Effector CD4-positive, alpha-beta T cell (primary cell): ENCODE data around the gene KLK8.
"Not testable (repeated sequence)": the region's sequence is repeated elsewhere in the genome, so short reads cannot be mapped to it uniquely, and the experiment has no call there.

Experiments used
- DNase-seq: peaks from one replicate; pipeline ENCODE4 v3.0.0-alpha.2; 2020

KLK8 gene

GRCh38 chr19:50981587-50982146 is 19.7 kb downstream of the KLK8 start:
- DNase-seq: no peak

DNA sequence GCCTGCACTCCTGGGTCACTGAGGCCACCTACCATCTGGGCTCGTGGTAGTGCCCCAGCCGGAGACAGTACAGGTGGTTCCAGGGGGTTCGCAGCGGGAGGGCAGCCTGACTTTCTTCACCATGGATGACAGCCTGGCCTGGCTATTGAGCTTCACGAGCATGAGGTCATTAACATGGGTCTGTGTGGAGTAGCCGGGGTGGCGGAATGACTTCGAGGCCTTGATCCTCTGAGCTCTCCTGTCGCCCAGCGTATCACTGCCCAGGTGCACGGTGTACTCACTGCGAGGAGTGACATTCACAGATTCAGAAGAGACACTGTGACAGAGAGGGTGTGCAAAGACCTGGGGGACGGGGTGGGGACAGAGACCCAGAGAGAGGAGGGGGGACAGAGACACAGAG is 21.2 kb downstream of the KLK8 start:
- no peak for DNase-seq

DNA sequence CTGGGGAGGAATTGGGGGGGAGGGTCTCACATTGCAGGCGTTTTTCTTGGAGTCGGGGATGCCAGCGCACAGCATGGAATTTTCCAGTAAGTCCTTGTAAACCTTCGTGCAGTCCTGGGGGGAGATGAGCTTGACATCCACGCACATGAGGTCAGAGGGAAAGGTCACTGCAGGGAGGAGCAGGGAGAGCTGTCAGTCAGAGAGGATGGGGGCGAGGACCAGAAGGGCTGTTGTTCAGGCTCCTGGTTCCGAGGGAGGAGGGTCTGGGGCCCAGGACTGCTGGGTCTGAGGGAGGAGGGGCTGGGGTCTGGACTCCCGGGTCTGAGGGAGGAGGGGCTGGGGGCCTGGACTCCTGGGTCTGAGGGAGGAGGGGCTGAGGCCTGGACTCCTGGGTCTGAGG is 21.6 kb downstream of the KLK8 start:
- DNase-seq: no peak

DNA sequence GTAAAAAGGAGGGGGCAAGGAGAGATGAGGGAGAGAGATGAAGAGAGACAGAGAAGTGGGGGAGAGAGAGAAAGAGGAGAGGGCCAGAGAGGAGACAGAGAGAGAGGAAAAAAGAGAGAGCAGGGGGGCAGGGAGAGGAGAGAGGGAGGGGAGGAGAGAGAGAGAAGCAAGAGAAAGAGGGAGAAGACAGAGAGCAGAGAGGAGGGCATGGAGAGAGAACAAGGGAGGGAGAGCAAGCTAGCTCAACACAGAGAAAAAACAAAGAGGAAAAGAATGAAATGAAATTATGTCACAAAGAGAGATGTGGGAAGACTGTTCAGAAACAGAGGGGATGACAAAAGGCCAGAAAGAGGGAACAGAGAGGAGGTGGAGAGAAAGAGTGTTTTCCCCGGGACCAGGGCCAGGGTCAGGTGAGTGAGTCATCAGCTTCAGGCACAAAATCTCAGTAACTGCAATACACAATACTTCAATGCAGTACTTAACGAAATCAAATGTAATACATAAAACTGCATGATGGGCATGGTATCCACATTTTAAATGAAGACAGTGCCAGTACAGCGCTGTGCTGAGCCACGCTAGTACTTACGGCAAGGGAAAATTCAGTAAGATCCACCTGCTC is 22.5 kb downstream of the KLK8 start:
- no peak for DNase-seq

- DNase-seq: no peak
Measured at GRCh38 chr19:50977626-50978025, 23.8 kb downstream of the KLK8 start.

GRCh38 chr19:50975766-50976165 is 25.6 kb downstream of the KLK8 start:
- no peak for DNase-seq

DNA sequence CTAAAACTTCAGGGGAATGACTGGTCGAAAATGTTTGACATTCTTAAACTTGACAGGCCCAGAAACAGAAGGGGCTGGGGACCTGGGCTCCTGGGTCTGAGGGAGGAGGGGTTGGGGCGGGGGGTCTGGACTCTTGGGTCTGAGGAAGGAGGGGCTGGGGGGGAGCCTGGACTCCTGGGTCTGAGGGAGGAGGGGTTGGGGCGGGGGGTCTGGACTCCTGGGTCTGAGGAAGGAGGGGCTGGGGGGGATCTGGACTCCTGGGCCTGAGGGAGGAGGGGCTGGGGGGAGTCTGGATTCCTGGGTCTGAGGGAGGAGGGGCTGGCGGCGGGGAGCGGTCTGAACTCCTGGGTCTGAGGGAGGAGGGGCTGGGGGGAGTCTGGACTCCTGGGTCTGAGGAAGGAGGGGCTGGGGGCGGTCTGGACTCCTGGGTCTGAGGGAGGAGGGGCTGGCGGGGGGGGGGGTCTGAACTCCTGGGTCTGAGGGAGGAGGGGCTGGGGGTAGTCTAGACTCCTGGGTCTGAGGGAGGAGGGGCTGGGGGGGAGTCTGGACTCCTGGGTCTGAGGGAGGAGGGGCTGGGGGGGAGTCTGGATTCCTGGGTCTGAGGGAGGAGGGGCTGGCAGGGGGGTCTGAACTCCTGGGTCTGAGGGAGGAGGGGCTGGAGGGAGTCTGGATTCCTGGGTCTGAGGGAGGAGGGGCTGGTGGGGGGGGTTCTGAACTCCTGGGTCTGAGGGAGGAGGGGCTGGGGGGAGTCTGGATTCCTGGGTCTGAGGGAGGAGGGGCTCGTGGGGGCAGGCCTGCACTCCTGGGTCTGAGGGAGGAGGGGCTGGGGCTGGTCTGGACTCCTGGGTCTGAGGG is 26.5 kb downstream of the KLK8 start:
- no peak for DNase-seq

DNA sequence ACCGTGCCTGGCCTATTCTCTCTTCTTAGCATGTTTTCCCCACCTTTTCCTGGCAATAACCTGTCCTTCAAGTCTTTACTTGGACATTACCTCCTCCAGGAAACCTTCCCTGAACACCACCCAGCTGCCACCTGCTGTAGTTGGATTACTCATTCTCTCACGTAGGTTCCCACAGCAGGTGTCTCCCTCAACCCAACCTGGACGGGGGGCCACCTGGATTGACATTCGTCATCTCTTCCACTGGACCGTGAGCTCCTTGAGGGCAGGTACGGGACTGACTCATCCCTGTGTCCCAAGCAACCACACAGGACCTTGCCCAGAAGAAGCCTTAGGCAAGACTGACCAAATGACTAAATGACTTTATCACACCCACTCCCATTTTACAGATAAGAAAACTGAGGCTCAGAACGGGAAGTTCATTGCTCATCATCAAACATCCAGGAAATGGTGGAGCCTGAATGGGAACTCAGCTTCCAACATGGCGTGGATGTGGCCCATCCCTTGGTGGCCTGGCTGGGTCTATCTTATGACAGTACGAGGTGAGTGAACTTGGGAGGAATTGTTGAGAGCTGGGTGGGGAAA is 28.5 kb downstream of the KLK8 start:
- DNase-seq: no peak

DNA sequence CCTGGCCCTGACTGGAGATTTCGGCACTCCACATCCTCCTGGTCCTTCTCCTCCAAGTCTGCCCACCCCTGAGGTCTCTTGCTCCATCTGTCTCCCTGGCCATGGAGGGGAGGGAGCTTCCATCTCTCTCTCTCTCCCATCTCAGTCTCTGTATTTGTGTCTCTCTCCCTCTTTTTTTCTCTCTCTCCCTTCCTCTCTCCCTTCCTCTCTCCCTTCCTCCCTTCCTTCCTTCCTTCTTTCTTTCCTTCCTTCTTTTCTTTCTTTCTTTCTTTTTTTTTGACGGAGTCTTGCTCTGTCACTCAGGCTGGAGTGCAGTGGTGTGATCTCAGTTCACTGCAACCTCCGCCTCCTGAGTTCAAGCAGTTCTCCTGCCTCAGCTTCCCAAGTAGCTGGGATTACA is 31.6 kb downstream of the KLK8 start:
- DNase-seq: not testable (repeated sequence)

DNA sequence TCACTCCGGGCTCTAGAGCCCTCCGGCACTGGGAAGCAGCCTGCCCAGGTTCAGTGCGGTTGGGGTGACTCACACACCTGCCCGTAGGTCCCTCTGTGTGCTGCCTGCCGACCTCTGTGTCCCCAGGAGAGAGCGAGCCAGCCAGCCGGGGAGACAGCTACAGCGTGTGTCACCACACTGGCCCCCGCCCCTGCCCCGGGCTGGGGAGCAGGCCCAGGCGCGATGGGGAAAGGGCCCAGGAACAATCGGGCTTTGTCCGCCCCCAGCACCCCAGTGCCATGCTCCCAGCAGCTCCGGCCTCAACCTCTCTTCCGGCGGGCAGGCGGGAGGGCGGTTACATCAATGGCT is 32.0 kb downstream of the KLK8 start, which contains the start of gene KLK6:
Gene KLK6, minus strand, starts transcription at position 179 of the 348 bp plus-strand sequence. CDS start 1,487 bp downstream, outside the sequence.
- DNase-seq: no peak

- DNase-seq: no peak
Measured at GRCh38 chr19:50968716-50969412, 32.5 kb downstream of the KLK8 start.

- no peak for DNase-seq
Measured at GRCh38 chr19:50967929-50968715, 33.3 kb downstream of the KLK8 start.

DNA sequence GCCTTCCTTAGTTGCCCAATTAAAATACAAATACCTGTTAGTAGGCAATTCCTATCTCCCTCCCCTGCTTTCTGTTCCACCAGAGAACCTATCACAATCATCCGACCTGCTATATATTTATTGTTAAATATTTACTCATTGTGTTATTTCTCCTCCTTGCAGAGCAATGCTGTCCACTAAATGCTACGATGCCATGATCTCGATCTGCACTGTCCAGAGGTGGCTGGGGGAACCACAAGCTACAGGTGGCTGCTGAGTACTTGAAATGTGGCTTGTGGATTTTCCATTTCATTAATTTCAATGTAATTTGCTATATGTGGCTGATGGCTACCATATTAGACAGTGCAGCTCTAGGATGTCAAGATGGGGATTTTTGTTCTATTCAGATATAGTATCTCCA is 37.1 kb downstream of the KLK8 start:
- DNase-seq: no peak

DNA sequence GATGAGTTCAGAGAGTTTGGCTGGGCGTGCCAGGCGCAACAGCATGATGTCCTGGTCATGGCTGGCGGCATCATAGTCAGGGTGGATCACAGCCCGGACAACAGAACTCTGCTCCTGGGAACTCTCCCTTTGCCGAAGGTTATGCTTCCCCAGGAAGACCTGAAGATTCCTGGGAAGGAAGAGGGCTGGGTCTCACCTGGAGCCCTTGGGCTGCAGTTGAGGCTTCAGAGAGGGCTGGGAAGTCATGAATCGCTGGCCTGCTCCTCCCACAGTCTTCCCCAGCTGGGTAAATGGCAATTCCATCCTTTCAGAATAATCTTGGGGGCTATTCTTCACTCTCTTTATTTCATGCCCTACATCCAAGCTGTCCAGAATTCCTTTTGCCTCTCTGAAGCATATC is 38.0 kb downstream of the KLK8 start:
- no peak for DNase-seq

DNA sequence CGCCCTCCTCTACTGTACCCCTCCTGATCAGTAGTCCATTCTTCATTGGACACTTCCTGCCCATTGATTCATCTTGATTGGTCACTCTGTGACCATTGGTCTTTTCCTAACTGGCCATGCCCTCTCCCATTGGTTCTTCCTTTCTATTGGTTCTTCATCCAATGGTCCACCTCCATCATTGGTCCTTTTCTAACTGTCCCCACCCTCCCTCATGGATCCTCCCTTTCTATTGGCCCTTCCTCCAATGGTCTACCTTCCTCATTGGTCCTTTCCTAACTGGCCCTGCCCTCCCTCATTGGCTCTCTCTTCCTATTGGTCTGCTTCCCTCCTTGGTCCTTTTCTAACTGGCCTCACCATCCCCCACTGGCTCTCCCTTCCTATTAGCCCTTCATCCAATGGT is 39.2 kb downstream of the KLK8 start:
- DNase-seq: no peak

DNA sequence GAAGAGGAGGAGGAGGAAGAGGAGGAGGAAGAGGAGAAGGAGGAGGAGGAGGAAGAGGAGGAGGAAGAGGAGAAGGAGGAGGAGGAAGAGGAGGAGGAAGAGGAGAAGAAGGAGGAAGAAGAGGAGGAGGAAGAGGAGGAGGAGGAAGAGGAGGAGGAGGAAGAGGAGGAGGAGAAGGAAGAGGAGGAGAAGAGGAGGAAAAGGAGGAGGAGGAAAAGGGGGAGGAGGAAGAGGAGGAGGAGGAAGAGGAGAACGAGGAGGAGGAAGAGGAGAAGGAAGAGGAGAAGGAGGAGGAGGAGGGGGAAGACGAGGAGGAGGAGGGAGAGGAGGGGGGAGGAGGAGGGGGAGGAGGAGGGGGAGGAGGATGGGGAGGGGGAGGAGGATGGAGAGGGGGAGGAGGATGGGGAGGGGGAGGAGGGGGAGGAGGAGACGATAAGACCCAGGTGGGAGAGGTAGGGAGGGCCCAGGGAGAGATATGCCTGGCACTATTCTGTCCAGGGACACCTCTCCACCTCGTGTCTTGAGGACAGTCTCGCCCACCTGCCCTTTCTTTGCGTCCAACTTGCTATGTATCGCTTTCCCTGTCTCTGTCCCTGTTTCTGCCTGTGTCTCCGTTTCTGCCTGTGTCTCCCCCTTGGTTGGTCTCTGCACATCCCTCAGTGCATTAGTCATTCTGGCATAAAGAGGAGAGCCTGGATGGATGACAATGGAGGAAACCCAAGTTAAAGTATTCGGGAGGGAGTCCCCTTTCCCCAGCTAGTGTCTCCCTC is 41.5 kb downstream of the KLK8 start:
- DNase-seq: no peak

GRCh38 chr19:50957587-50957986 is 43.8 kb downstream of the KLK8 start:
- no peak for DNase-seq

DNA sequence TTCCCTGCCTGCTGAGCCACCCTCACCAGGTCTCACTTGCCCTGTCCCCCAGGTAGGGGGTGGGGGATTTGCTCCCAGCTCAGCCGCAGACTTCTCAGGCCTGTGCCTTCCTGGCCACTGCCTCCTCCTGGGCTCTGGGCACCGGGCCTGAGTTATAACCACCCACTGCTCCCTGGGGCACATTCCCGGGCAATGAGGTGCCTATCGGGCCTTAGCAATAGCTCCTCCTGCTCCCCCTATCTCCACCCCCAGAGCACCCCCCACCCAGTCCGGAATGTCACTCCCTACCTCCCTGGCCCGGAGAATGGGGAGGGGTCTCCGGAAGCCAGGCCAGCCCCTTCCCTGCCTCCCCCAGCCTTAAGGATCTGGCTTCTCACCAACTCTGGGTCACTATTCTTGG is 48.5 kb downstream of the KLK8 start, which contains the start of gene KLK5:
Gene KLK5, minus strand, starts transcription at position 129 of the 400 bp plus-strand sequence. CDS start 381 bp downstream, outside the sequence.
- no peak for DNase-seq

DNA sequence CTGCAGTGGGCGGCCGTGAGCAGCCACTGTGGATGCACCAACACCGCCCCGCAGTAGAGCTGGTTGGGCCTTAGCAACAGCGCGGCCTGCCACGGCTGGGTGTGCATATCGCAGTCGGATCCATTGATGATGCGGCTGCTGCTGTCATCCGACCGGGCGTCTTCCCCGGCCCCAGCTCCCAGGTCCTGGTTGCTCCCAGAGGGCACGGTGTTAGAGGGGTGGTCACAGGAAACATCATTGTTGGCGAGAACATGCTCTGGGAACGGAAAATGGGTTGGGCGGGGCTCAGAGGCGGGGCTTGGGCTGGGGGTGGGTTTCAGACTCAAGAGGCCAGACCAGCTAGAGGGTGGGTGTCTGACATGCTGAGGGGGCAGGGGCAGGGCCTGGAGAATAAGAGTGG is 51.5 kb downstream of the KLK8 start:
- no peak for DNase-seq

DNA sequence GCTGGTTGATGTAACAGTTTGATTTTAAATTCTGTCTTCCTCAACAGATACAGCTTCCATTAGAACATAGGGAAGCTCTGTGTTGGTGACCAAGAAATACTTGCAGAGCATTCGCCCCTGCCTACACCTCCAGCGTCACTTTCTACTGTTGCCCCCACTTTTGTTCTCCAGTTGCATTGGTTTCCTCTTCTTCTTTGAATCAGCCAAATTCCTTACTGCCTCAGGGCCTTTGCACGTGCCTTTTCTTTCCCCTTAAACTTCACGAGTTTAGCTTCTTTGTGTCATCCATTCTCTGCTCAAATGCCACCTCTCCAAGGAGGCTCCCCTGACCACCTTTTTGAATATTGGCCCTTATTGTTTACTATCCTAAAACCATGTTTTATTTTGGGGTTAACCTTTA is 54.3 kb downstream of the KLK8 start:
- no peak for DNase-seq
